GM21576 (cell line): ENCODE results near the gene PPIL6.
"Not testable (repeated sequence)": the region's sequence is repeated elsewhere in the genome, so short reads cannot be mapped to it uniquely, and the experiment has no call there.

ENCODE experiments used
- ATAC-seq: cut with Tn5 transposase; IDR thresholded peaks from one replicate; pipeline ENCODE4 v1.9.1; 2021; ENCODE audit warnings: mild to moderate bottlenecking, moderate library complexity; ENCODE audit not compliant: unreplicated experiment

Gene PPIL6

DNA sequence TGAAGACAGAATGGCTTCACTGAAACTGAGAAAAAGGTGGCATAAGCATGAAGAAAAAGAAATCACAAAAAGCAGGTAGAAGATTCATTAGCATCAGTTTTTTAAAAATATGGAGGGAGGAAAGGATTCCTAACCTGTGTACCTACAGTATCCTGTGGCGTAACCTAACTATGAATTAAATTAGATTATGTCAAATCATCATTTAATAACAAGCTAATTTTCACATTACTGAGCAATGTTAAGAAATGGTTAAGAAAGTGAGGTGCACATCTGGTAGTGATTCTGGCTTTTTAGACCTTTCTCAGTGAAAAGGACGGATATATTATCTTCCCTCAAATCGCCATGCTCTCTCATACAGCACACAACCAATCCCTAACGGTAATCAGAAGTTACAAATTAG lies 70.7 kb downstream of the PPIL6 start:
- no peak for ATAC-seq

DNA sequence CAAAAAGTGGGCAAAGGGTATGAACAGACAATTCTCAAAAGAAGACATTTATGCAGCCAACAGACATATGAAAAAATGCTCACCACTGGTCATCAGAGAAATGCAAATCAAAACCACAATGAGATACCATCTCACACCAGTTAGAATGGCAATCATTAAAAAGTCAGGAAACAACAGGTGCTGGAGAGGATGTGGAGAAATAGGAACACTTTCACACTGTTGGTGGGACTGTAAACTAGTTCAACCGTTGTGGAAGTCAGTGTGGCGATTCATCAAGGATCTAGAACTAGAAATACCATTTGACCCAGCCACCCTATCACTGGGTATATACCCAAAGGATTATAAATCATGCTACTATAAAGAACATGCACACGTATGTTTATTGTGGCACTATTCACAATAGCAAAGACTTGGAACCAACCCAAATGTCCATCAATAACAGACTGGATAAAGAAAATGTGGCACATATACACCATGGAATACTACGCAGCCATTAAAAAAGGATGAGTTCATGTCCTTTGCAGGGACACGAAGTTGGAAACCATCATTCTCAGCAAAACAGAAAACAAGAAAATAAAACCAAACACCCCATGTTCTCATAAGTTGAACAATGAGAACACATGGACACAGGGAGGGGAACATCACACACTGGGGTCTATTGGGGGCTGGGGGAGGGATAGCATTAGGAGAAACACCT lies 75.9 kb downstream of the PPIL6 start:
- not testable (repeated sequence) for ATAC-seq

DNA sequence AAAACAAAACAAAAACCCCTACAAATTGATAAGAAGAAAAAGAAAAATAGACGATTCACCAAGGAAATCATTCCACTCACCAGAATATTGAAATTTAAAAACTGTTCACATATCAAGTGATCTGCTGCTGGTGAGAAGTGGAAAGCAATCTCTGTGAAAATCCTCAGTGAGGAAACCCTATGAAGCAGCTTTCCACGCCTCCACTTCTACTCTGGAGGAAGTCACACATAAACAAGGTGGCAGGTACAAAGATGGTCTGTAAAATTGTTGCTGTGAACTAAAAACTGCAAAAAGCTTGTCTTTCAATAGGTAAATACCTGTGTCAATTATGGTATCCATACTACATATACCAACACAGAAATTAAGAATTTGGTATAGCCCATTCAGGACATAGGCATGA lies 76.7 kb downstream of the PPIL6 start:
- ATAC-seq = no peak

DNA sequence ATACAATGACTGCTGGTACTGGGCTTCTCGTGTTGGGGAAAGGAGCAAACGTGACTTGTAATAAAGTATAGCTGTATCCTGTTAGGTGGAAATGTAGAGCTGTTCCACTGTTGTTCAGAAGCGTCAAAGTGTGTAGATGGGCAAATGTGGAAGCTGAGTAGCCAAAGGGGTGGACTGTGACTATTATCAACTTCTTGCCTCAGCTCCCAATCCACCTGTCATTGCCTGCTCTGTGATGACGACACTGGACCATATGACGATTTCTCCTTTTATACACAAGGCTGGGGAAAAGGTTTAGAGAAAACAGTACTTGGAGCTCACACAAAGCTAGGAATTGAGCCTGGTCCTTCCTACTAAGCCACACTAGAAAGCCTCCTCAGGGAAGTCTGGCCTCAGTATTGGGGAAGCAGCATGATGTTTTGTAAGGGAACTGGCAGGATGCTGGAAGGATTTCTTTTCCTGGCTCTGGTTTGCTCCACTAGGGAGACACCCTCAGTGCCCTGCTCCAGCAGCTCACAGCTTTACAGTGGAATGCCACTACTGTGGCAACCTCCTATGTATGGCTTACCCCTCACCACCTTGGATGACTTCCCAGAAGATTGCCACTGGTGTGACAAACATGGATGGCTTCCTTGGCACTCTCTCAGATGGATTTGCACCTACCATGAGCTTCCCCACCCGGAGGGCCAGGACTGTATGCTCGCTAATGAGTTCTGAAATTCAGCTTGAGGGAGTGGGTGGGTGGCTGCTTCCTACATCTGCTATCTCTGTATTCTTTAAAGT lies 78.1 kb downstream of the PPIL6 start:
- ATAC-seq = no peak

DNA sequence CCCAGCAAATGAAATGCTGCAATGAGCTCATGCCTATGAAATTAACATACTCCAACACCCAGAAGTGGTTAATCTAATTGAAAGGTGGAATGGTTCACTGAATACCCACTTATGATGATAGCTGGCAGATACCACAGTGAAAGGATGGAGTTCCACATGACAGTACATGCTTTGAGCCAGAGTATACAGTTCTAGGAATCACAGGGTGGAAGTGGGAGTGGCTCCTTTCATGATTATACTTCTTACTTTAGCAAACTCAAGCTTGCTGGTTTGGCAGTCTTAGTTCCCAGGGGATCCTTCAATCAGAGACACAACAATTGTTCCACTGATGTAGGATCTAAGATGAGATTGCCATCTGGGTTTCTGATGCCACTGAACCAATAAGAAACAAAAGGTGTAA lies 79.6 kb downstream of the PPIL6 start:
- ATAC-seq = no peak

DNA sequence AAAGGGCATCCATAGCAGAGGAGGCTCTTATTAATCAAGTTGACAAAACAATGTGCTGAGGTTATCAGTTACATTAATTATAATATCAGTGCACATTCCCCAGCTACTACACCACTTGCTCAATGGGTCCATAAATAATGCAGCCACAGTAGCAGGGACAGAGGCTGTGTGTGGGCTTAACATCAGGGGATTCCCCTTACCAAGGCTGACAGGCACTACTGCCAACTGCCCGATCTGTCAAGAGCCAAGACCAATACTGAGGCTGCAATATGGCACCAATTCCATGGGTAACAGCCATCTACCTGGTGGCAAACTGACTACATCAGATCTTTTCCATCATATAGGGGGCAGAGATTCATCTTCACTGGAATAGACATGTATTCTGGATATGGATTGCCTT lies 80.1 kb downstream of the PPIL6 start:
- no peak for ATAC-seq

DNA sequence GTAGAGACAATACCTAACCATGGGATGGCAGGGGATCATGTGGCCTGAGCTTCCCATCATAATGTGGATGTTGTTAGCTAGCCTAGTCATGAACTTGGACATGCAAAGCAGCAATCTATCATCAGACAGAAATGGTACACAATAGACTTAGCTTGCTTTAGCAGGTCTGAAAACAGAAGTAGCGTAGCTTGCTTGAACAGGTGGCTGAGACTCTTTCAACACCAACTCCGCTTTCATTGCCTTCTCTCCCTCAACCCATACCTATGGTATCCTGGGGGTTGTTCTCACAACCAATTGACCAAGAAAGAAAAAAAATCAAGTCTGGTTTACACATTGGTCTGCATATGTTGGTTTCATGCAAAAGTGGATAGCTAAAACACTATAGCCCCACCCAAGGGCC lies 81.2 kb downstream of the PPIL6 start:
- no peak for ATAC-seq

DNA sequence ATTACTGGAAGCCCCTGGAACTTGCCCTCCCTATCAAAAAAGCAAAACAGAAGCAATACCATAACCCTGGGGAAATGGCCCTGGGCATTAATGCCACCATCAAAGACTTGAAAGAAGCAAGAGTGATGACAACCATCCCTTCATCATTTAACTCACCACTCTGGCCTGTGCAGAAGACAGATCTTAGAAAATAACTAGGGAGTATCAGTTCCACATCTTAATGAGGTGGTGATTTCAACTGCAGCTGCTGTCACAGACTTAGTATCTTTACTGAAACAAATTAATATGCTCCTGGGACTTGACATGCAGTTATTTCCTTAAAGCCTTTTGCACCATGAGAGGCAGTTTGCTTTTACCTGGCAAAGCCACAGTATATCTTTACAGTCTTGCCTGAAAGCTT lies 82.2 kb downstream of the PPIL6 start:
- no peak for ATAC-seq

DNA sequence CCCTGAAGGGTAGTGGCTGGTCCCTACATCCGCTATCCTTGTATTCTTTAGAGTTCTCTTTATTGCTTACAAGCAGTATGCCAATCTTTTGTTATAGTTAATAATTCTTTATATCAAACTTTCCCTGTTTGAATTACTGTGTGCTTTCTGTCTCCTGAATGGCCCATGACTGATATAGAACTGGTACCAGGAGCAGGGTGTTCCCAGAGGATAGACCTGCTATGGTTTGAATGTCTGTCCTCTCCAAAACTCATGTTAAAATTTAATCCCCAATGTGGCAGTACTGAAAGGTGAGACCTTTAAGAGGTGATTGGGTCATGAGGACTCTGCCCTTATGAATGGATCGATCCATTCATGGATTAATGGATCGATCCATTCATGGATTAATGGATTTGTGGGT lies 84.2 kb downstream of the PPIL6 start:
- no peak for ATAC-seq

DNA sequence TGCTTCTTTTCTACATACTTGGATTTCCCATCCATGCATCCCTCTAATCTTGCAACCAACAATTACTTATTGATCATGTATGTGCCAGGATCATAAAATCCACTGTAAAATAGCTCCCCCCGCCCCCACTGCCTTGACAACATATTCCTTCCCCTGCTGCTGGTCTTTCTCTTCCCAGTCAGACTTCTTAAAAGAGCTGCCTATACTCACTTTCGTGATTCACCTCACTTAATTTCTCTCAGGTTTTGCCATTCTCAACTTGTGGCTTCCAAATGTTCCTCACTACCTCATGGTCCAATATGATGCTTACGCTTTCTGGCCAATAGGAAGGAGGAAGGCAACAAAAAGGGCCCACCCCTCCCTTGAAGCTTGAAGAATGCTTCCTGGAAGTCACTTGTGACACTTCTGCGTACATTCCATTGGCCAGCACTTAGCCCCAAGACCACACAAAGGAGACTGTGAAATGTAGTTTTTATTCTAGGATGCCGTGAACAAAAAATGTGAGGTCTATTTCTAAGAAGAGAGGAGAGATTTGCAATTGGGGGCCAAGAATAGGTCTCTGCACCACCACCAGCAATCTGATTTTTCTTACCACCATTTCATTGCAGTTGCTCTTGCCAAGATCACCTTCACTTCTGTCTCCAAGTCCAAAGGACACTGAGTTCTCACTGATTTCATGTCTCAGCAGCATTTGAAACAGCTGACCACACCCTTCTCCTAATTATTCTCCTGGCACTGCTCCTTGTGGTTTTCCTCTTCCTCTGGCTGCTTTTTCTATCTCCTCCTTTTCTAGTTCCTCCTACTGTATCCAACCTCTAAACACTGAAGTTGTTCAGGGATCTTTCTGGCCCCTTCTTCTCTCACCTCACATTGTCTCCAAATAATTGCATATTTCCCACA lies 88.9 kb downstream of the PPIL6 start:
- no peak for ATAC-seq

DNA sequence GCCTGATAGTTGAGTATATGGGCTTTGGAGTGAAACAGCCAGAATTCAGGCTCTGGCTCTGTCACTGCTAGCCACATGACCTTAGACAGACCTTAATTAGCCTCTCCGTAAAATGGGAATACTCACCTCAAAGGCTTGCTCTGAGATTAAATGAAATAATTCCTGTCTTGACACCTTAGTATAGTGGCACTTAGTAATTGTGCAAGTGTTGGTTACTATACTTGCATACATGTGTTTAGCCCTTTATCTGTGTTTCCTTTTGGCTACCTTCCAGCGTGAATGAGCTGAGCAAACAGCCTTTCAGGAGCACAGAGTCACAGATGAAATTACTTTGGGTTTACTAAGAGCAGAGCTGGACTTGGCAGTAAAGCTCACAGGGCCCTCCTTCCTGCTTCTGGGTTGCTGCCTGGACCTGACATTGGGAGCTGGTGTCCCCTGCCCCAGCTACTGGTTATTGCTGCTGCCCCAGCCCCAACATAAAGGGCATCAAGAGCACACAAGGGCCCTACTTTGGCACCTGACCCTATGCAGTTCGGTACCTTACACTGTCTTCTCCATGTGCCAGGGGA lies 90.9 kb downstream of the PPIL6 start:
- no peak for ATAC-seq

DNA sequence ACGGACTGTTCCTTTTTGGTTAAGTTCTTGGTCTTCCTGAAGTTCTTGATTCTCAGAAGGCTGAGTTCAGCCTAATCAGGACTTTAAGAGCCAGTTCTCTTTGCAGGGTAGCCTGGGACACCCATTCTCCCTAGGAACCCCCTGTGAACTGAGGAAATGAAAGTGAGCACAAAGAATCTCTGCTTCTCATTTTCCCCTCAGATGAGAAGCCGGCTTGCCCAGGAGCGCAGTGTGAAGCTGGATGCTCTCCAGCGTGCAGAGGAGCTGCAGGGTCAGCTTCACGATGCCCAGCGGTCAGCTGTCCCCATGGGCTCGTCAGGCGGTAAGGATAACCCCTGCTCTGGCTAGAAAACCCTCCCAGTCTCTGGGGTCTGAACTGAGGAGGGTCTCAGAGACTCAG lies 92.2 kb downstream of the PPIL6 start:
- ATAC-seq = no peak

DNA sequence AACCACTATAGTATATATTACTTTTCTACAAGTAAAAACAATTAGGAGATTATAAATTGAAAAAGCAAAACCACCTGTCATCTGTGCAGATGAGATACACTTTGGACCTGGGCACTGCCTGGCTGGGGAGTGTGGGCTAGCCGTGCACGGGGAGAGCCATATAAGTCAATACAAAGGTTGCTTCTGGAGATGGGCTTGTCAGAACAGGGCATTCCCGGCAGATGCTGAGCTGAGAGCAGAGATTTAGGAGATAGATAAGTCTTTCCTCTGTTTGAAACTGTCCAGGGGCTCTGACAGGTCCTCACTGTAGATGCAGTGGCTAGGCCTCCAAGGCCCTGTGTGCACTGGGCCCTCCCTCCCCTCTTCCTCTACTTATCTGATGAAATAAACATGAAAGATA lies 92.6 kb downstream of the PPIL6 start:
- ATAC-seq = no peak

DNA sequence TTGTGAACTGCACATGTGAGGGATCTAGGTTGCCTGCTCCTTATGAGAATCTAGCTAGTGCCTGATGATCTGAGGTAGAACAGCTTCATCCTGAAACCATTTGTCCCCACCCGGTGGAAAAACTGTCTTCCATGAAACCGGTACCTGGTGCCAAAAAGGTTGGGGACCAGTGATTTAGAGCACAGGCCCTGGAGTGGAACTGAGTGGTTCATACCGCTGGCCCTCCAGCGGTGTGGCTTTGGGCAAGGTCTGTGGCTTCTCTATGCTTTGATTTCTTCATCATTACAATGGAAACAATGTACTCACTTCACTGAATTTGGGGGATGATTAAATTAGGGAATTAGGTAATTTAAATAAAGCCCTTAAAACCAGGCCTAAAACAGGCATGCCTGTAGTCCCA lies 94.4 kb downstream of the PPIL6 start:
- no peak for ATAC-seq

DNA sequence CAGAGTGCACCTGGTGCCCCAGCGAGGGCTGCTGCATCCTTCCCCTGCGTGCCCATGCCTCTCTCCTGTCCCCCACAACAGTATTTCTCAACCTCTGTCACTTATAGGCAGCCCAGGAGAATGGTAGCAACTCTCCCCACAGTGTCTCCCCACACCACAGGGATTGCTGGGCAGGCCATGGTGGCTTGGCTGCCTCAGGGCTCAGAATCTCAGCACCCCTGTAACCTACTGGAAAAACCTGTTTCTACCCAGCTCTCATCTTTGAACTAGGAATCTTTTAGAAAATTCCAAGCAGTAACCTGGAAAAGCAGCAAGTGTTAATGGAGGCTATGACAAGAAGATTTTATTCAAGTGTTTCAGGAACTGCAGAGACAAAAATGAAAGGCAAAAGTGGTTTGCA lies 96.2 kb downstream of the PPIL6 start:
- ATAC-seq = no peak

DNA sequence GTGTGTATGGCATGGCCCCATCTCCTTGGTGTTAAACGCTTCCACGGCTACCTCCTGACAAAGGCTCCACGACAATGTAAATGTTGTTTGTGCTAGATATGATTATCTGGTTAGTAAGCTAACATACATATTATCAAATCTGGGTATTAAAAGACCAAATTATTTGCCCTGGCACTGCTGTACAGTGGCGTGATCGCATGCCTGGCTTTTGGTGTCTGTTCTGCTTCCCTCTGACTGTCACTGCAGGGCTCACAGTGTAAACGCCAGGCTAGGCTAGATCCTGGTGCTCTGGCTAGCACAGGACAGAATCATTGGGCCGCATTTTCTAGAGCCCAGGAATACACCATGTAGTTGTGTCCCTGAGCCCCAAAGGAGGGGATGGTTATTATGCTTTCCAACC lies 96.9 kb downstream of the PPIL6 start:
- ATAC-seq = no peak

DNA sequence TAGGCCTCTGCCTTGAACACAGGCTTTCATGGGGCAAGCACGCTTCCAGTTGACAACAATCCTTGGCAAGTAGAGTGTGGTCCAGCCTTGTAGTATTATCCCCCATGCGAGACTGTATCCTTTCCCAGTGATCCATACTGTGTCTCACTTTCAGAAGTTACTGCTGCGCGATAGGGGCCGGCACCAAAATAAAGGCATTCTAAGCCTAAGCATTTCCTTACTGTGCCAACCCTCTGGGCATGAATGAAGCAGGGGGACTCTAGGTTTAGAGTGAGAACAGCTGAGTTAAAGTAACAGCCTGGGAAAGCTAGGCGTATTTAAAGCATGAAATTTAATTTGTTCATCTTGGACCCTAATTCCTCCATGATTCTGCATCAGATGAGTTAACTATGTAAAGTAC lies 97.5 kb downstream of the PPIL6 start:
- ATAC-seq = no peak

DNA sequence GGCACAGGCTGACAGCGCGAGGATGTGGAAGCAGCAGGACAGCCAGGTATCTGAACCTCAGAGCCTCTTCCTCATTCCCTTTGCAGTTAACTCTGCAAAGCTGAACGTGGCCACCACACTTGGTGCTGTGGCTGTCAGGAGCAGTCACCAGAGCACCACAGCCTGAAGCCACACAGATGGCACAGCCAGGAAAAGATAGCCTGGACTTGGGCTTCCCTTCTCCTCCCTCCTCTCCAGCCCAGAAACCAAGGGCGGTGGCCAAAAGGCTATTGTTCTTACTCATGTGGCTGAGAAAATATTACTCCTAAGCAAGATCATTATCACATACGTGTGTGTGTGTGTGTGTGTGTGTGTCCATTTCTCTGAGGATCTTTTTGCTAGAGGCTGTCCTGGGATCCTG lies 97.9 kb downstream of the PPIL6 start:
- no peak for ATAC-seq

DNA sequence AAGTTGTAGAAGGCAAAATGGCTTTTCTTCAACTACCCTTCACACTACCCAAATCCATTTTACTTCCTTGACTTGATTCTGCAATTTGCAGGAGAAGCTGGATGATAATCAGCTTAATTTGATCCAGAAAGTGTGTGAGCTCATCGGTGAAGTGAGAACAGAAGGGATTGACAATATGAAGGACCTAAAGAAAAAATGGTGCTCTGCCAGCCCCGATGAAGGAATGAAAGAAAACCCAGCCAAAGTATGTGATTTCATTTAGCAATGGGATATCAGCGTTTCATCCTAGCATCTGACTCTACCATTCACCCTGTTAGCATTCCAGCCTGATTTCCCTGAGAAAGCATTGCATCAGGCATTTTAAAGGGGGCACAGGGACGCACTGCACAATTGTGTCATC lies 99.6 kb downstream of the PPIL6 start:
- ATAC-seq = no peak
